IMR-90 (cell line): ENCODE data around the gene RCHY1.

Experiments
- CTCF ChIP-seq: conservative IDR thresholded peaks from 2 replicates; pipeline ENCODE4 v1.5.1; 2012; ENCODE audit warnings: mild to moderate bottlenecking, low read depth, low read length, improper control_type of control experiment
- FOS ChIP-seq: fragments of 150-350 bp; IDR thresholded peaks from 2 replicates; pipeline ENCODE4 v1.6.1; 2016; ENCODE audit warnings: low read depth, low read length
- POLR2A ChIP-seq: IDR thresholded peaks from 2 replicates; pipeline ENCODE4 v1.6.1; 2012; ENCODE audit warnings: mild to moderate bottlenecking, low read depth, low read length
- RAD21 ChIP-seq: IDR thresholded peaks from 2 replicates; pipeline ENCODE4 v1.6.1; 2012; ENCODE audit warnings: low read length, improper control_type of control experiment
- TF ChIP-seq, protein P1 (sequence below): fragments of 150-350 bp; IDR thresholded peaks from 2 replicates; pipeline ENCODE4 v1.6.1; 2017; ENCODE audit warnings: mild to moderate bottlenecking, antibody characterized with exemption, low read length, low read depth

DNA sequence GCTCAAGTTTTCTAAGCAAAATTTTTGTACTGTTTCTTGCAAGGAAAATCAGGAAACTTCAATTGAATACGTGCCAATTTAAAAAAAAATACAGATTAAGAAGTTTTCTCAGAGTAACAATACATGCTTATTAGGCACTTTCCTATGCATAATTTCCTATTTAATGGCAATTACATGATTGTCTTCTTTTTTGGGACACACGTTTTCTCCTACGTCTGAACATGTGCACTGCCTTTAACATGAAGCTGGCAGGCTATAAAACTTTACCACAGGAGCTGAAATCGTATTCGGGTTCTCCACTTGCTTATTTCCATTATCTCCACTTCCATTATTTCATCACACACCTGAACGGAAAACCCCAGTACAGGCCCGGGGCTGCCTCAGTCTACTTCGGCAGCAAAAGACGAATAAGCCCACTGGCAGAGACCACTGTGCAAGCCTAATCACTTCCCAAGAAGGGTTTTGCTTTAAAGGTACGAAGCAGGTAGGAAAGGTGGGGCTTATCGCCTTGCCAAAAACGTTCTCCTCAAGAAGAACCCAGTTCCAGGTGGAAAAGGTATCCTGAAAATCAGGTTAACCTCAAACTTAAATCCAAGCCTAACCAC, 575 bp downstream of the RCHY1 start:
- TF ChIP-seq FOS (no peak), RAD21 (no peak), POLR2A (no peak), CTCF (no peak)
- TF ChIP-seq, protein P1, sequence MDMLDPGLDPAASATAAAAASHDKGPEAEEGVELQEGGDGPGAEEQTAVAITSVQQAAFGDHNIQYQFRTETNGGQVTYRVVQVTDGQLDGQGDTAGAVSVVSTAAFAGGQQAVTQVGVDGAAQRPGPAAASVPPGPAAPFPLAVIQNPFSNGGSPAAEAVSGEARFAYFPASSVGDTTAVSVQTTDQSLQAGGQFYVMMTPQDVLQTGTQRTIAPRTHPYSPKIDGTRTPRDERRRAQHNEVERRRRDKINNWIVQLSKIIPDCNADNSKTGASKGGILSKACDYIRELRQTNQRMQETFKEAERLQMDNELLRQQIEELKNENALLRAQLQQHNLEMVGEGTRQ = no peak
